Spleen (tissue), 7 donors: ENCODE data around the gene WNT6.

Experiments
- POLR2A ChIP-seq, 3 donors: fragments of 450-650 bp; IDR thresholded peaks; one replicate each; pipeline ENCODE4 v1.5.1; 2017; ENCODE audit warnings: antibody characterized with exemption in 3 of 3, mild to moderate bottlenecking in 1 of 3
- TF ChIP-seq, protein P1 (sequence below), 11 experiments: fragments of 200-600 bp in 7 of 11; fragments of 450-650 bp in 4 of 11; sonication (generic) in 4 of 11; IDR thresholded peaks in 8 of 11; conservative IDR thresholded peaks in 3 of 11; 1 replicate in 7 of 11; 2 replicates in 4 of 11; pipeline versions ENCODE4 v1.4.0 to v1.8.0; 2016 to 2021; ENCODE audit warnings: antibody characterized with exemption in 11 of 11, inconsistent platforms in 4 of 11, mild to moderate bottlenecking in 1 of 11
- donor health status: DM: no; HTN: no; CAD: no; lungs with moderate emphysema.
- donor health status: DM: no; HTN: no; CAD: no.
- donor health status: DM: no; HTN: no; CAD: no.

GRCh38 chr2:218887079-218887478, 27.5 kb downstream of the WNT6 start:
- no peak for TF ChIP-seq POLR2A (IDR thresholded peaks at IDR 0.05)
- TF ChIP-seq, protein P1, sequence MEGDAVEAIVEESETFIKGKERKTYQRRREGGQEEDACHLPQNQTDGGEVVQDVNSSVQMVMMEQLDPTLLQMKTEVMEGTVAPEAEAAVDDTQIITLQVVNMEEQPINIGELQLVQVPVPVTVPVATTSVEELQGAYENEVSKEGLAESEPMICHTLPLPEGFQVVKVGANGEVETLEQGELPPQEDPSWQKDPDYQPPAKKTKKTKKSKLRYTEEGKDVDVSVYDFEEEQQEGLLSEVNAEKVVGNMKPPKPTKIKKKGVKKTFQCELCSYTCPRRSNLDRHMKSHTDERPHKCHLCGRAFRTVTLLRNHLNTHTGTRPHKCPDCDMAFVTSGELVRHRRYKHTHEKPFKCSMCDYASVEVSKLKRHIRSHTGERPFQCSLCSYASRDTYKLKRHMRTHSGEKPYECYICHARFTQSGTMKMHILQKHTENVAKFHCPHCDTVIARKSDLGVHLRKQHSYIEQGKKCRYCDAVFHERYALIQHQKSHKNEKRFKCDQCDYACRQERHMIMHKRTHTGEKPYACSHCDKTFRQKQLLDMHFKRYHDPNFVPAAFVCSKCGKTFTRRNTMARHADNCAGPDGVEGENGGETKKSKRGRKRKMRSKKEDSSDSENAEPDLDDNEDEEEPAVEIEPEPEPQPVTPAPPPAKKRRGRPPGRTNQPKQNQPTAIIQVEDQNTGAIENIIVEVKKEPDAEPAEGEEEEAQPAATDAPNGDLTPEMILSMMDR (IDR thresholded peaks at IDR 0.05 in 8 of 11, conservative IDR thresholded peaks at IDR 0.05 in 3 of 11): no peak
